ENCODE measurements around the gene CCDC192.

DNA sequence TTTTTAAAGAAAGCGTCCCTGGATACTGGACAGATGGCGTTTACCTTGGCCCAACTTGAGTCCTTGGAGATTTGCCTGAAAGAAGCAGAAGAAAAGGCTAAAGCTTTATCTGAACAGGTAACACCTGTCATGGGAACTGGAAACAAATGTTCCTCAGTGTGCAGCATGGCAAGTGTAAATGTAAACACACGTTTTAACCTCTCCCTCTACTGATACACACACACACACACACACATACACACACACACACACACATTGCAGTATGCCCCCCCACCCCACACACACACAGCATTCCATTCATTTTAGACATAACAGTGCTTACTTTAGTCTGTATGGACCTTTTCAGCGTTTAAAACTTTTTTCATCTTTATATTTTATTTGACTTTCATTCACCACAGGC lies 51.1 kb downstream of the CCDC192 start:
- TF ChIP-seq EP300 (IDR thresholded peaks at IDR 0.05): no peak
- TF ChIP-seq, protein P1, sequence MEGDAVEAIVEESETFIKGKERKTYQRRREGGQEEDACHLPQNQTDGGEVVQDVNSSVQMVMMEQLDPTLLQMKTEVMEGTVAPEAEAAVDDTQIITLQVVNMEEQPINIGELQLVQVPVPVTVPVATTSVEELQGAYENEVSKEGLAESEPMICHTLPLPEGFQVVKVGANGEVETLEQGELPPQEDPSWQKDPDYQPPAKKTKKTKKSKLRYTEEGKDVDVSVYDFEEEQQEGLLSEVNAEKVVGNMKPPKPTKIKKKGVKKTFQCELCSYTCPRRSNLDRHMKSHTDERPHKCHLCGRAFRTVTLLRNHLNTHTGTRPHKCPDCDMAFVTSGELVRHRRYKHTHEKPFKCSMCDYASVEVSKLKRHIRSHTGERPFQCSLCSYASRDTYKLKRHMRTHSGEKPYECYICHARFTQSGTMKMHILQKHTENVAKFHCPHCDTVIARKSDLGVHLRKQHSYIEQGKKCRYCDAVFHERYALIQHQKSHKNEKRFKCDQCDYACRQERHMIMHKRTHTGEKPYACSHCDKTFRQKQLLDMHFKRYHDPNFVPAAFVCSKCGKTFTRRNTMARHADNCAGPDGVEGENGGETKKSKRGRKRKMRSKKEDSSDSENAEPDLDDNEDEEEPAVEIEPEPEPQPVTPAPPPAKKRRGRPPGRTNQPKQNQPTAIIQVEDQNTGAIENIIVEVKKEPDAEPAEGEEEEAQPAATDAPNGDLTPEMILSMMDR (IDR thresholded peaks at IDR 0.05): no peak
